ENCODE results near the gene LRRC27. TPM values are rescaled to one million over a fixed set of nuclear protein-coding genes. Genes with fewer than 3 reads are reported as not detected.

The LRRC27 gene
- total and polyA plus RNA-seq, 7 donors = 1.4 to 15.5 (median 6.2) TPM

GRCh38 chr10:132413226-132414205 is 81.5 kb downstream of the LRRC27 start:
- 62 to 79% methylated on average over 32 of the region's 32 CpGs for WGBS, 2 donors
- intact Hi-C loops (cut with DNase I) = no loop called here
- Histone ChIP-seq H3K27ac (peak overlapping the region; percentile 79 to 88 (median 84)), H3K4me1 (peaks cover 0 to 71% (median 61%) of the 10 kb centered on the region in 4 donors), H3K4me3 (no peak overlapping the region), H3K27me3 (no peaks in the 10 kb centered on the region), H3K36me3 (peaks cover 0 to 6% (median 0%) of the 10 kb centered on the region in 4 donors), H3K9me3 (no peaks in the 10 kb centered on the region)
- no peak for TF ChIP-seq POLR2AphosphoS5 (IDR thresholded peaks at IDR 0.05)
- TF ChIP-seq POLR2A (IDR thresholded peaks at IDR 0.05) = no peak
- TF ChIP-seq EP300 (IDR thresholded peaks at IDR 0.05) = no peak
- no peak for TF ChIP-seq CTCF (IDR thresholded peaks at IDR 0.05)
- no peak for DNase-seq

- TF ChIP-seq CTCF (IDR thresholded peaks at IDR 0.05) = no peak
- TF ChIP-seq POLR2A (IDR thresholded peaks at IDR 0.05) = no peak
- no peak for TF ChIP-seq EP300 (IDR thresholded peaks at IDR 0.05)
- H3K27ac ChIP-seq = peak overlapping the region; percentile 79 to 88 (median 84)
- no peak for DNase-seq
- no peaks in the 10 kb centered on the region for H3K27me3 ChIP-seq
- intact Hi-C loops (cut with DNase I) = no loop called here
- peaks cover 0 to 71% (median 61%) of the 10 kb centered on the region in 4 donors for H3K4me1 ChIP-seq
- WGBS, 2 donors = 92% methylated on average over 21 of the region's 21 CpGs
- H3K36me3 ChIP-seq = peaks cover 0 to 6% (median 0%) of the 10 kb centered on the region in 4 donors
- H3K4me3 ChIP-seq = no peak overlapping the region
- H3K9me3 ChIP-seq = no peaks in the 10 kb centered on the region
Observed at GRCh38 chr10:132414402-132415016, 82.5 kb downstream of the LRRC27 start.

GRCh38 chr10:132415255-132415654 is 83.3 kb downstream of the LRRC27 start:
- intact Hi-C loops (cut with DNase I) = no loop called here
- peaks cover 0 to 6% (median 0%) of the 10 kb centered on the region in 4 donors for H3K36me3 ChIP-seq
- no peak for DNase-seq
- TF ChIP-seq POLR2A (IDR thresholded peaks at IDR 0.05) = no peak
- TF ChIP-seq POLR2AphosphoS5 (IDR thresholded peaks at IDR 0.05) = no peak
- no peak for TF ChIP-seq CTCF (IDR thresholded peaks at IDR 0.05)
- no peak for TF ChIP-seq EP300 (IDR thresholded peaks at IDR 0.05)
- no peaks in the 10 kb centered on the region for H3K9me3 ChIP-seq
- no peak overlapping the region for H3K4me3 ChIP-seq
- peaks cover 0 to 77% (median 69%) of the 10 kb centered on the region in 4 donors for H3K4me1 ChIP-seq
- peak overlapping the region in 3 of 4 donors; percentile 82 to 88 (median 87) for H3K27ac ChIP-seq
- WGBS, 2 donors = 95 to 96% methylated on average over 5 of the region's 5 CpGs
- H3K27me3 ChIP-seq = no peaks in the 10 kb centered on the region

- peak overlapping the region in 3 of 4 donors; percentile 6 to 93 (median 51) for H3K27ac ChIP-seq
- 95% methylated on average over 22 of the region's 22 CpGs for WGBS, 2 donors
- no peaks in the 10 kb centered on the region for H3K9me3 ChIP-seq
- H3K4me1 ChIP-seq = peaks cover 0 to 79% (median 70%) of the 10 kb centered on the region in 4 donors
- DNase-seq = no peak
- TF ChIP-seq POLR2A (IDR thresholded peaks at IDR 0.05) (no peak), EP300 (IDR thresholded peaks at IDR 0.05) (no peak), POLR2AphosphoS5 (IDR thresholded peaks at IDR 0.05) (no peak), CTCF (IDR thresholded peaks at IDR 0.05) (no peak)
- H3K27me3 ChIP-seq = no peaks in the 10 kb centered on the region
- intact Hi-C loops (cut with DNase I) = no loop called here
- no peak overlapping the region for H3K4me3 ChIP-seq
- peaks cover 0 to 6% (median 0%) of the 10 kb centered on the region in 4 donors for H3K36me3 ChIP-seq
Observed at GRCh38 chr10:132415956-132416355, 84.0 kb downstream of the LRRC27 start.
